ENCODE data around the gene PVALEF.
A peak's percentile ranks its signal among the peaks of the same experiment; 100 is the strongest.

PVALEF gene

GRCh38 chr17:81229666-81229920 is 64.3 kb downstream of the PVALEF start:
- TF ChIP-seq, protein P1, sequence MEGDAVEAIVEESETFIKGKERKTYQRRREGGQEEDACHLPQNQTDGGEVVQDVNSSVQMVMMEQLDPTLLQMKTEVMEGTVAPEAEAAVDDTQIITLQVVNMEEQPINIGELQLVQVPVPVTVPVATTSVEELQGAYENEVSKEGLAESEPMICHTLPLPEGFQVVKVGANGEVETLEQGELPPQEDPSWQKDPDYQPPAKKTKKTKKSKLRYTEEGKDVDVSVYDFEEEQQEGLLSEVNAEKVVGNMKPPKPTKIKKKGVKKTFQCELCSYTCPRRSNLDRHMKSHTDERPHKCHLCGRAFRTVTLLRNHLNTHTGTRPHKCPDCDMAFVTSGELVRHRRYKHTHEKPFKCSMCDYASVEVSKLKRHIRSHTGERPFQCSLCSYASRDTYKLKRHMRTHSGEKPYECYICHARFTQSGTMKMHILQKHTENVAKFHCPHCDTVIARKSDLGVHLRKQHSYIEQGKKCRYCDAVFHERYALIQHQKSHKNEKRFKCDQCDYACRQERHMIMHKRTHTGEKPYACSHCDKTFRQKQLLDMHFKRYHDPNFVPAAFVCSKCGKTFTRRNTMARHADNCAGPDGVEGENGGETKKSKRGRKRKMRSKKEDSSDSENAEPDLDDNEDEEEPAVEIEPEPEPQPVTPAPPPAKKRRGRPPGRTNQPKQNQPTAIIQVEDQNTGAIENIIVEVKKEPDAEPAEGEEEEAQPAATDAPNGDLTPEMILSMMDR (conservative IDR thresholded peaks at IDR 0.05; ENCODE audit: low read depth, low read length) = no peak
- DNase-seq (ENCODE audit: low read depth) = no peak
- H3K4me3 ChIP-seq (ENCODE audit: low read length) = no peak overlapping the region

GRCh38 chr17:81230043-81230820 is 64.9 kb downstream of the PVALEF start:
- H3K4me3 ChIP-seq (ENCODE audit: low read length) = no peak overlapping the region
- no peak for DNase-seq (ENCODE audit: low read depth)
- TF ChIP-seq, protein P1 (conservative IDR thresholded peaks at IDR 0.05; ENCODE audit: low read depth, low read length) = peak; percentile 40

- H3K4me3 ChIP-seq (ENCODE audit: low read length) = no peak overlapping the region
- TF ChIP-seq, protein P1 (conservative IDR thresholded peaks at IDR 0.05; ENCODE audit: low read depth, low read length) = no peak
- DNase-seq (ENCODE audit: low read depth) = no peak
These were observed 65.9 kb downstream of the PVALEF start for GRCh38 chr17:81231121-81231645.

DNA sequence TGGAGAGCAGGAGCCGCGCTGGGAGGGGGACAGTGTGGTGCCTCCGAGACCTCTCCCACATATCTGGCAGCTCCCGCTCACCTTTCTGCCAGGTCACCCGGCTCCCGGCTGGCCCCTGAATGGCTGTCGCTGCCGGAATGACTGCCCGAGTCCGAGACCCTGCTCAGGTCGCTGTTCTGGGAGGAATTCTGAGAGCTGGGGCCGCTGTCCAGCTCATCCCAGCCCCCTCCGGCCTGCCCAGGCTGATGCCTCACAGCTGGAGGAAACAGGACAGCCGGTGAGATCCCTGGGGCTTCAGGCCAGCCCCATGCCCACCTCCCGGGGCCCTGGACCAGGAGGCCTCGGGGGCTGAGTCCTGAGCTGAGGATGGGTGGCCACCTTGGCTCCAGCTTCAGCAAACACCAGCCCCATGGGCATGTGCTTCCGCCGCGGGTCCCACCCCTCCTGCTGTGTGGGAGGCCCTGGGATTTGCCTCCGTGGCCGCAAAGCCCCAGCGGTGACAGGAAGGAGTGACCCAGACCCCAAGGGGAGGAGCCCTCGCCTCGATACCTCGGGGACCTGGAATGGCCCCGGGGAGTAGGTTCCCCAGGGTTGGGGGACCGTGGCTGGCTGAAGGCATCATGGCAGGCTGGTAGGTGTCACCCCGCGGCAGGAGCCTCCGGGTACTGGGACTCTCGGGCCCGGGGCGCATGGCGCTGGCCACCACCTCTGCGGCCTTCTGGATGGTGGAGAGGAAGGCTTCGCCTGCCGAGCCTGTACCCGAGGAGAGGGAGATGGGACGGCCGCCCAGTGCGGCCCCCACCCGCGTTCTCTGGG is 66.7 kb downstream of the PVALEF start:
- H3K4me3 ChIP-seq (ENCODE audit: low read length) = no peak overlapping the region
- DNase-seq (ENCODE audit: low read depth) = no peak
- TF ChIP-seq, protein P1 (conservative IDR thresholded peaks at IDR 0.05; ENCODE audit: low read depth, low read length) = no peak

Measured in retinal pigment epithelial cell (primary cell).